ENCODE data around the gene UEVLD.

GRCh38 chr11:18523084-18523483 lies 65.5 kb downstream of the UEVLD start:
- no peak for TF ChIP-seq POLR2A (IDR thresholded peaks at IDR 0.05)
- TF ChIP-seq CTCF (IDR thresholded peaks at IDR 0.05), result no peak
